Astrocyte of the spinal cord (primary cell): Measurements from ENCODE around the gene OR6B2.

Source experiments
- DNase-seq: peaks from one replicate; pipeline ENCODE4 v3.0.0; 2011; ENCODE audit warnings: low read depth, low spot score
- H3K4me3 ChIP-seq: 2 replicates; pipeline ENCODE4 v1.5.1; 2011; ENCODE audit warnings: low read depth, mild to moderate bottlenecking, low read length, moderate library complexity
- in situ Hi-C: cut with HindIII; loops from 2 replicates; pipeline ENCODE4 v1.10.0; 2017; ENCODE audit warnings: low sequenced_read_pairs
- TF ChIP-seq, protein P1 (sequence below): IDR thresholded peaks from 2 replicates; pipeline ENCODE4 v1.5.1; 2012; ENCODE audit warnings: low read depth, mild to moderate bottlenecking, low read length, inconsistent platforms

The OR6B2 gene

DNA sequence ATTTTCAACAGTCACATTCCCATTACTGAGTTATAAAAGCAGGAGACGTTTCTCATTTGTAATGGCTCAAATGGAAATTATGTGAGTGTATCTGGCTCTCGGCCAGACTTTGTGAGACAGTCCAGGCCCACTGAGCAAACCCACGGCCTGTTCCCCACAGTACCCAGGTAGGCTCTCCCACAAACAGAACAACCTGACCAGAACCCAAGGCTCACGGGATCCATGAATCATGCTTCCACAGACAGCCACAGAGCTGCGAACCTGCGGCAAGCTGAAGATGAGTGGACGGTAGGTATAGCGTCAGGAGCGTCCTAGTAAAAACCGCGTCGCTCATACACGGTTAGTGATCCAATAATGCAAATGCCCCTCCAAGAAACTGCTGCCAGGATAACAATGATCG lies 39.3 kb downstream of the OR6B2 start:
- H3K4me3 ChIP-seq, result no peak overlapping the region
- DNase-seq, result no peak
- in situ Hi-C loops, result no loop called here
- TF ChIP-seq, protein P1, sequence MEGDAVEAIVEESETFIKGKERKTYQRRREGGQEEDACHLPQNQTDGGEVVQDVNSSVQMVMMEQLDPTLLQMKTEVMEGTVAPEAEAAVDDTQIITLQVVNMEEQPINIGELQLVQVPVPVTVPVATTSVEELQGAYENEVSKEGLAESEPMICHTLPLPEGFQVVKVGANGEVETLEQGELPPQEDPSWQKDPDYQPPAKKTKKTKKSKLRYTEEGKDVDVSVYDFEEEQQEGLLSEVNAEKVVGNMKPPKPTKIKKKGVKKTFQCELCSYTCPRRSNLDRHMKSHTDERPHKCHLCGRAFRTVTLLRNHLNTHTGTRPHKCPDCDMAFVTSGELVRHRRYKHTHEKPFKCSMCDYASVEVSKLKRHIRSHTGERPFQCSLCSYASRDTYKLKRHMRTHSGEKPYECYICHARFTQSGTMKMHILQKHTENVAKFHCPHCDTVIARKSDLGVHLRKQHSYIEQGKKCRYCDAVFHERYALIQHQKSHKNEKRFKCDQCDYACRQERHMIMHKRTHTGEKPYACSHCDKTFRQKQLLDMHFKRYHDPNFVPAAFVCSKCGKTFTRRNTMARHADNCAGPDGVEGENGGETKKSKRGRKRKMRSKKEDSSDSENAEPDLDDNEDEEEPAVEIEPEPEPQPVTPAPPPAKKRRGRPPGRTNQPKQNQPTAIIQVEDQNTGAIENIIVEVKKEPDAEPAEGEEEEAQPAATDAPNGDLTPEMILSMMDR, result no peak

DNA sequence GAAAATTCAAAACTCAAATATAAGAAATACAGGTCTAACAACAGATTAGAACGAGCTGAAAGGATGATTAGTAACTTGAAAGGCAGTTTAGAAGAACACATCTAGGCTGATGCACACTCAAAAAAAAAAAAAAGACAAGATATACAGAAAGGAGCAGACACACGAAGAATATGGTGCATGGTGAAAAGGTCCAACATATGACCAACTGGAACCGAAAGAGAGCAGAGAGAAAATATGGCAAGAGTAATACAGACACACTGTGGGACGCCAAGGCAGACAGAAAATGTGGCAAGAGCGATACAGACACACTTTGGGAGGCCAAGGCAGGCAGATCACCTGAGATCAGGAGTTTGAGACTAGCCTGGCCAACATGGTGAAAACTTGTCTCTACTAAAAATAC lies 44.9 kb downstream of the OR6B2 start:
- DNase-seq, result no peak
- in situ Hi-C loops, result no loop called here
- TF ChIP-seq, protein P1, result no peak
- H3K4me3 ChIP-seq, result no peak overlapping the region

DNA sequence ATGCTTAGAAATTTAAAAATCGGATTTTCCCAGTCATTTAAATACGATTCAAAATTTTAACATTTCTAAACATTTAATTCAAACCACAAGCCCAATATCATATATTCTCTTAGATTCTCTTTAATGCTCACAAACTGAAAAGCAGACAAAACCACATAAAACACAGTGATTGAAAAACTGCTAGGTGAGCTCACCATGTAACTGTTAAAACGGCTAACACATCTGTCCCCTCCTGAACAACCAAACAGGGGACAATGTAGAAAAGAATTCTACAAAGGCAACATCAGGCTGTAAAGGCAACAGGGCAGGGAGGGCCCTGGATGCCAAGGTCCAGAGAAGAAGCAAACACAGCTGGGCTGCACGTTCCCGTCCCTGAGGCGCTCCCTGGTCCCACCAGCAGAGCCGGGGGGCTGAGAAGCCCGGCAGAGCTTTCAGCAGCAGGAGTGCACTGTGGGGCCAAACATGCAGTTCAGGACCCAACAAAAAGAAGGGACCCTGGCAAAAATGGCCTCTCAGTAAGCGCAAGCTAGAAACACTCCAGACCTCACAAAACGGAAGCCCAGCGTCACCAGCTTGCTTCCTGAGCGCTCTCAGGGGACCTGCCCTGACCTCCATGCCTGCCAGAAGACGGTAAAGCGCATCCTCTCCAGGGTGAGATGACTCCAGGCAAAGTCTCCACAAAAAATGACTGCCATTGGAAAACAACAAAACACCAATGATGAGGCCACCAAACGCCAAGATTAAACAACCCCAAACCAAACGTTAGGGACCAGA lies 45.6 kb downstream of the OR6B2 start:
- TF ChIP-seq, protein P1, result no peak
- in situ Hi-C loops, result no loop called here
- no peak for DNase-seq
- H3K4me3 ChIP-seq, result no peak overlapping the region

DNA sequence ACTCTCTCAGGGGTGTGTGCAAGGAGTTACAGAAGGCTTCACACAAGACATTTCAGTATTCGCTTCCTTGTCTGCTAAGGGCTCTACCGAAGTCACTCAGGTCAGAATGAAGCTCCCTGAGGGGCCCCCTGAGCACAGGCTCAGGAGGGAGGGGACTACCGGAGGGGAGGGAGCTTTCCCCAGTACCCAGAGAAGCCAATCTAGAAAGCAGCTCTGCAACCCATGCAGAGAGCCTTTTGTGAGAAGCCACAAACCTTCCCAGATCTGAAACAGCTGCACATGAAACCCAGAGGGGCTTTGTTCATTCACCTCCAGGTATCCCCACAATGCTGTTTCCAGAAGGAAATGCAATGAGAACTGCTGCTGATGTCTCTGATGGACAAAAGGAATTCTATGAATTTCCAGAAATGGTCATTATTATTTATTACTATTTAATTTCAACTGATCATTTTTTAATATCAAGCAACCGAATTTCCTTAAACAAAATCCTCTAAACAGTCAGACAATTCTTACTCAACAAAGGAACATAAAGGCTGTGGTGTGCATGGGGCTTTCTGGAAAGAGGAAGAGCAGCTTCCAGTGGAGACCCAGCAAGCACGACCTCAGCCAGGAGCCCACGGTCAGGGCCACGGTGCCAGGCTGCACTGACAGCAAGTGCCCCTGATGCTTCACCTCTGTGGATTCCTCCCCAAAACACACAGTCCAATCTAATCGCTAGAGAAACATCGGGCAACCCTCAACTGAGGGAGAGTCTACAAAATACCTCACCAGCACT lies 47.0 kb downstream of the OR6B2 start:
- in situ Hi-C loops, result no loop called here
- TF ChIP-seq, protein P1, result no peak
- no peak overlapping the region for H3K4me3 ChIP-seq
- DNase-seq, result no peak
